Lung (tissue), 12 donors: ENCODE results near the gene BORCS5. TPM values are rescaled to one million over a fixed set of nuclear protein-coding genes. Genes with fewer than 3 reads are reported as not detected.
A peak's percentile ranks its signal among the peaks of the same experiment; 100 is the strongest.

ENCODE experiments used
- ATAC-seq: fragments of 200-7000 bp; cut with Tn5 transposase; one replicate; pipeline ENCODE4 v1.9.1; 2020; ENCODE audit warnings: moderate number of reproducible peaks; ENCODE audit not compliant: insufficient read depth, low FRiP score
- DNase-seq, 3 donors: peaks; one replicate each; pipeline ENCODE4 v3.0.0-alpha.2; 2013 to 2017
- H3K27ac ChIP-seq, 2 donors: one replicate each; pipeline ENCODE4 v1.5.1; 2013; ENCODE audit warnings: mild to moderate bottlenecking in 2 of 2, moderate library complexity in 2 of 2, control low read depth in 1 of 2, inconsistent platforms in 1 of 2, low read depth in 1 of 2, low read length in 1 of 2
- H3K27me3 ChIP-seq, 3 donors: one replicate each; pipeline ENCODE4 v1.5.1; 2013; ENCODE audit warnings: low read length in 2 of 3; ENCODE audit not compliant: control insufficient read depth in 3 of 3, insufficient read depth in 3 of 3
- H3K36me3 ChIP-seq, 4 donors: one replicate each; pipeline ENCODE4 v1.5.1; 2013; ENCODE audit warnings: low read length in 4 of 4, mild to moderate bottlenecking in 1 of 4, moderate library complexity in 1 of 4; ENCODE audit not compliant: control insufficient read depth in 4 of 4, insufficient read depth in 4 of 4
- H3K4me1 ChIP-seq, 5 donors: one replicate each; pipeline ENCODE4 v1.5.1; 2013; ENCODE audit warnings: low read length in 5 of 5, mild to moderate bottlenecking in 2 of 5, moderate library complexity in 1 of 5; ENCODE audit not compliant: control insufficient read depth in 5 of 5, insufficient read depth in 5 of 5
- H3K4me3 ChIP-seq: one replicate; pipeline ENCODE4 v1.5.1; 2013; ENCODE audit warnings: mild to moderate bottlenecking, control low read depth, moderate library complexity
- H3K9ac ChIP-seq, 2 donors: one replicate each; pipeline ENCODE4 v1.5.1; 2013; ENCODE audit warnings: low read length in 2 of 2, control low read depth in 1 of 2; ENCODE audit not compliant: insufficient read depth in 1 of 2
- H3K9me3 ChIP-seq, 4 donors: one replicate each; pipeline ENCODE4 v1.5.1; 2013; ENCODE audit warnings: low read length in 3 of 4, mild to moderate bottlenecking in 1 of 4, moderate library complexity in 1 of 4; ENCODE audit not compliant: control insufficient read depth in 4 of 4, insufficient read depth in 3 of 4
- CTCF ChIP-seq: IDR thresholded peaks from 2 replicates; pipeline ENCODE4 v1.5.1; 2012; ENCODE audit warnings: mild to moderate bottlenecking; ENCODE audit errors: control extremely low read depth, extremely low read depth
- WGBS, 2 donors: extraction: QIAGEN DNeasy Blood & Tissue Kit; methylation state at CpG; one replicate each; pipeline ENCODE4 v1.1.7; 2013; 5-methylcytosine and 5-hydroxymethylcytosine counted together
- polyA plus RNA-seq, 2 donors: library from polyadenylated mRNA; stranded (reverse); fragments of 200-250 nt; gene quantifications; one replicate each; pipeline ENCODE4 v1.2.1, GENCODE V29; 2013
- total RNA-seq, 2 donors: library from RNA; depleted of rRNA in 1 of 2; stranded (reverse); fragments of >200 nt in 1 of 2; gene quantifications; one replicate each; pipeline ENCODE4 v1.2.1, GENCODE V29; 2014 to 2021
- donor health status: control.
- donor health status: control.
- donor health status: Bipolar disorder and iron deficiency.
- donor health status: healthy.
- donor health status: DM: yes; HTN: yes; CAD: no.

The BORCS5 gene
- total and polyA plus RNA-seq, 4 donors, result 4.7 to 26.8 (median 10.3) TPM

DNA sequence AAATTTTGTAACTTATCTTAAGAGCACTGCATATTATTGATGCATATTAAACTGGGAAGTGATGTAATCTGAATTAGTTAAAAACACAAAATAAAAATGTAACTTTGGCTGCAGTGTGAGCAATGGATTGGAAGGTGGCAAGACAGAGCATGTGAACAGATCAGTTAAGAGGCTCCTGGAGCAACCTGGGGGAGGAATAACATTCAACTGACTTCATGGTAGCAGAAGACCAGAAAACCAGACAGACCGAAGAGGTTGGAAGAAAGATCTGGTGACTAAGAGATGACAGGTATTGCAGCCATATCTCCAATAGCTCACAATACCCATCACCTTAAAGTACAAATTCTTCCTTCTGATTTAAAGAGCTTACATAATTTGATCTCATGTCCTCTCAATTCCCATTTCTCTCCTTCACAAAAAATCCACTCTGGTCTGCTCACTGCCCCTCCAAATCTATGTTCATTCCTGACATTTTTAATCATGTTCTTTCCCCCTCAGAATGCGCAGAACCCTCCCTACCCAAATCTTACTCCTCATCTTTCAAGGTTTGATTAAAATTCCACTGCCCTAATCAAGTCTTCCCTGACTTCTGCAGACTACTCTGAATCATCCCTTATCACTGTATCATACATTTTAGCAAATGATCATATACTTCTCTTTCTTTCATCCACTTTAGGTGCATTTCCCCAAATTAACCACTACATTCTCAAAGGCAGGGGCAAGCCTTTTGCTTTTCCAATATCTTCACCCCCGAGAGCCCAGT, 154.3 kb downstream of the BORCS5 start:
- Histone ChIP-seq H3K27ac (peak overlapping the region in 1 of 2 donors; percentile 3), H3K4me1 (peaks cover 0 to 37% (median 10%) of the 10 kb centered on the region in 5 donors), H3K36me3 (peaks cover 0 to 9% (median 3%) of the 10 kb centered on the region in 4 donors), H3K9ac (no peak overlapping the region), H3K9me3 (no peaks in the 10 kb centered on the region), H3K4me3 (no peak overlapping the region), H3K27me3 (no peaks in the 10 kb centered on the region)
- ATAC-seq, result no peak
- 63 to 65% methylated on average over 3 of the region's 3 CpGs for WGBS, 2 donors
- no peak for TF ChIP-seq CTCF
- DNase-seq, result no peak

- Histone ChIP-seq H3K9me3 (no peaks in the 10 kb centered on the region), H3K27me3 (no peaks in the 10 kb centered on the region), H3K27ac (no peak overlapping the region), H3K9ac (no peak overlapping the region), H3K4me3 (no peak overlapping the region), H3K36me3 (peaks cover 4 to 12% (median 5%) of the 10 kb centered on the region in 4 donors), H3K4me1 (peaks cover 0 to 33% (median 2%) of the 10 kb centered on the region in 5 donors)
- 90 to 91% methylated on average over 5 of the region's 5 CpGs for WGBS, 2 donors
- ATAC-seq, result no peak
- DNase-seq, result no peak
- no peak for TF ChIP-seq CTCF
Measured at GRCh38 chr12:12511895-12512711, 155.2 kb downstream of the BORCS5 start.

DNA sequence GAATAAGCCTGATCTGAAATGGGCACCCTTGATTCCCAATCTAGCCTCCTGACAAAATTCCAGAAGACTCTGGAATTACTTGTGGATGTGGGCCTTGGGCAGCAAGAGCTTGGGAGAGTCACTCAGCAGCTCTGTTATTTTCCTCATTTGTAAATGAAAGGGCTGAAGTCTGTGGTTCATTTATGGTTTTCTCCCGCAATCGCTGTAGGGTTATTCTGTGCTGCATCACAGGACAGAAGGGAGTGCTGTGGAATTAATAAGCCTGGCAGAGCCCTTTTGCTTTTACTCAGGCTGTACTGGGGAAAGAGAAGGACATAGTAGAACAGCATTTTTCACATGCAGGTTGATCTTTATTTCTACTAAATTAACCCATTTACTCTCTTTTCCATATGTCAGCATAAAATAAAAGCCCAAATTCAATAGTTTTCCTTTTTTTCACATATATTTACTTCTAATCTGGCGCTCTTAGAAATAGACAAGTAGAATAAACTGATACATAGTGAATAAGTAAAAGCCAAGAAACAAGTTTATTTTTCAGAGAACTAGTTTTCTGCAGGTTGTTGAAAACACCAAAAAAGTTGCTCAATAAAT, 156.6 kb downstream of the BORCS5 start:
- Histone ChIP-seq H3K4me1 (peaks cover 0 to 31% (median 0%) of the 10 kb centered on the region in 5 donors), H3K27ac (no peak overlapping the region), H3K9ac (no peak overlapping the region), H3K4me3 (no peak overlapping the region), H3K9me3 (no peaks in the 10 kb centered on the region), H3K27me3 (no peaks in the 10 kb centered on the region), H3K36me3 (peaks cover 5 to 14% (median 12%) of the 10 kb centered on the region in 4 donors)
- no peak for DNase-seq
- no peak for TF ChIP-seq CTCF
- no peak for ATAC-seq
- 77 to 94% methylated on average over 3 of the region's 3 CpGs for WGBS, 2 donors
